HG03139 (cell line): ENCODE data around the gene CRY2.

Source experiments
- ATAC-seq: cut with Tn5 transposase; IDR thresholded peaks from one replicate; pipeline ENCODE4 v1.9.1; 2021; ENCODE audit not compliant: unreplicated experiment

The CRY2 gene

DNA sequence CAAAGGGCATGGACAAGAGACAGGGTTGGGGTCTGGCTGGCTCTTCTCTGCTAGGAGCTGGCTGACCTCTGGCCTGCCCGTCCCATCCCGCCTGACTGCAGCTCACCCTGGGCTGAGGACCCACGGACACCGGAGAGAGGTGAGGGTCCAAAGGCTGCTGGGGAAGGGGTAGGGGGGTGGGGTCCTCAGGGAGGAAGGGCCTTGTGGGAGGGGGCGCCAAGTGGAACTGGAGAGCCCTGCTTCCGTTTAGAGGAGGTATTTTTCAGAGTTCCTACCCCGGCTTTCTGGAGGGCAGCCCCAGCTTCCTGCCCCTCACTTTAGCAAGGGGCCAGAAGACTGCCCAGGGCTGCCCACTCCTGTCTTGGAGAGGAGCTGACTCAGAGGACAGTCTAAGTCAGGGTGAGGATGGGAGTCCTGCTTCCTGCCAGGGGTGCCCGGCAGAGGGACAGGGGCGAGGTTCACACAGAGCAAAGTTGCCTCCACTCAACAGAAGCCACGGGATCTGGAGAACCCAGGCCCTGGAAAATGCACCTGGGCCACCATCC, 82.3 kb downstream of the CRY2 start:
- peak; percentile 10 for ATAC-seq

DNA sequence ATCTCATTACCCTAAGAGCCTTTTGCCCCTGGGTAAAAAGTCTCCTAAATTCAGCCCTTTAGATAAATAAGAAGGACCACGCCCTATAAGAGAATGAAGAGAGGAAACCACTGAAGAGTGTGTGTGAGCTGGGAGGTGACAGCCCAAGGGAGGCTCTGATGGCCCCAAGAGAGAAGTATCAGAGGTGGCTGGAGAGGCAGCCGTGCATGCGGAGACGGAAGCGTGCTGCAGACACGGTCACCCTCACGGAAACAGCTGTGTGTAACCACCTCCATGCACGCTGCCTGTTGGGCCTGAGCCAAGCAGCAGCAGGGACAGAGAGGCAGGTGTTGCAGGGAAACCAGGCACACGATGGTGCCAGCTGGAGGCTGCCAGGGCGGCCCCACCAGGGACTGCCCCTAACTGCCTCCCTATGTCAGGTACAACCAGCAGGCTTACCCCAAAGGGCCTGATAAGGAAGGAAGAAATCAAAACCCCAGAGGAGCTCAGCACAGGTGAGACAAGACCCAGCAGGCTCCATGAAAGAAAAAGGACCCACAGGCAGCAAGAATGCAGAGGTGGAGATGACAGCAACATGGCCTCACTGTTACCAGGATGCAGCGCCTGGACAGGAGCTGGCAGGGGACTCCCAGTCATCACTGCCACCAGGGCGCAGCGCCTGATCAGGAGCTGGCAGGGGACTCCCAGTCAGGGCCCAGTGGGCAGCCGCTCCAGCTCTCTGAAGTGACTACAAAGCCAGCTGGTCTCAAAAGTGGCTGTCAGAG, 82.9 kb downstream of the CRY2 start:
- peak; percentile 90 for ATAC-seq

DNA sequence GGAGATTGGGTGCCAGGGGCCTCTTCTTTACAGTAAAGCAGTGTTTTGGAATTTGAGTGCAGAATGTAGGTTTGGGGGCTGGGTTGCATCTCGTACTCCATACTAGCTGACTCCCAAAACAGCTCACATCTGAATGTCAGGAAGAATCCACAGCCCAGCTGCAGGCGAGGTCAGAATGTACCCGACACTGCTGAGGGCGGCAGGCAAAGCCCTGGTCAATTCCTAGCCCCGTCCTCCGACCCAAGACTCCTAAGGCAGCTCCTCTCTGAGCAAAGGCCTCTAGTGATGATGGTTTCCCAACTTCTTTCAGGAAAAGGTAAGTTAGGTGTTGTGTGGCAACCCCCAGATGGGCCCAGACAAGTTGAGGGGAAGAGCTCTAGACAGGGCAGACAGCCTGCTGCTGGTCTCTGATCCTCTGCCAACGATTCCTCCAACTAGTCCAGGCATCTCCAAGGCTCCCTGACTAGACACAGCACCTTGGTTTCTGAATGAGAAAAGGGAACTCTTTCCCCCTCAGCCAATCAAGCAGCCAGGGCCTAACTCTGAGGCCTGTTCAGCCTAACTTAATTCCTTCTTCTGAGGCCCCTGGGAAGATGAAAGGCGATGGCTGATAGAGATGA, 83.8 kb downstream of the CRY2 start:
- ATAC-seq = no peak

DNA sequence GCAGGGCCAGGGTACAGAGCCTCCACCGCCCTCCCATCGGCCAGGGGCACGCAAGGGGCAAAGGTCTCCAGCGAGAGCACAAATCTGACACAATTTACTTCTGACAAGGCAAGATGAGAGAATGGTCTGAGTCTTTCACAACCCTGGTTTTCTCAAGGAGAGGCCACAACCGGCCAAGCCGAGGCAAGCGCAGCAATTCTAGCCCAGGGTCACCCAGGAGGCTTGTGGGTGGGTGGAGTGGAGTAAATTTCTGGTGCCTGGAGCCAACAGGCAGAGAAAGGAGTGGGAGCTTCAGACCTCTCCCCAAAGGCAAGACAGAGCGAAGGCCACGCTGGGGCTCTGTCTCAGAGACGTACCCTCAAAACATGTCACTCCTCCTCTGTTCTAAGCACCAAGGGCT, 84.5 kb downstream of the CRY2 start:
- no peak for ATAC-seq

DNA sequence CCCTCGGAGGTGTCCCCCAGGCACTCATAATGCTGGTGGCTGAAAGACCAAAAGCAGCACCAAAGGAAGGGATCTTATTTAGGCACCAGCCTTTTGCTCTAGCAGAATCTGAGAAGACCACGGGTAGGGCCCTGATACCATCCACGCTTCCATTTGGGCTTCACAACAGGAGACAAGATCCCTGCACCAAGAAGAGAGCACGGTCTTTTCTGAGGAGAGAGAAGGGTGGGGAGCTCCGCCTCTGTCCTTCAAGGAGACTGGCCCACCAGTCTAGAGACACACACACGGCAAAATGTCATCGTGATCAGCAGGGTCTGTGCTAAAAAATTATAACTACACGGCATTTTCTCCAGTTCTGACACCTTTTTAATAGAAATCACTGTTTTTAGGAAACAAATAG, 84.9 kb downstream of the CRY2 start:
- ATAC-seq = no peak
